ENCODE data around the gene MARCHF2.

The MARCHF2 gene

GRCh38 chr19:8477889-8478288 lies 64.8 kb downstream of the MARCHF2 start:
- FAIRE-seq, result no peak

GRCh38 chr19:8478598-8478997 lies 65.5 kb downstream of the MARCHF2 start:
- no peak for DNase-seq (ENCODE audit: low spot score)
- FAIRE-seq, result no peak

More at GRCh38 chr19:8477889-8478288, 64.8 kb downstream of the MARCHF2 start:
- DNase-seq (ENCODE audit: low spot score), result no peak

- FAIRE-seq (no peak), DNase-seq (ENCODE audit: low spot score) (no peak)
Measured at GRCh38 chr19:8481201-8481600, 68.1 kb downstream of the MARCHF2 start.

GRCh38 chr19:8481616-8482015 lies 68.5 kb downstream of the MARCHF2 start:
- DNase-seq (ENCODE audit: low spot score), result no peak
- no peak for FAIRE-seq

GRCh38 chr19:8482696-8483095 lies 69.6 kb downstream of the MARCHF2 start:
- DNase-seq (ENCODE audit: low spot score) (no peak), FAIRE-seq (no peak)

GRCh38 chr19:8483165-8483564 lies 70.1 kb downstream of the MARCHF2 start:
- FAIRE-seq, result no peak
- no peak for DNase-seq (ENCODE audit: low spot score)

GRCh38 chr19:8484331-8484894 lies 71.3 kb downstream of the MARCHF2 start:
- no peak for DNase-seq (ENCODE audit: low spot score)
- no peak for FAIRE-seq

- DNase-seq (ENCODE audit: low spot score), result no peak
- no peak for FAIRE-seq
Measured at GRCh38 chr19:8485561-8486371, 72.7 kb downstream of the MARCHF2 start.

GRCh38 chr19:8486661-8487136 lies 73.6 kb downstream of the MARCHF2 start:
- DNase-seq (ENCODE audit: low spot score) (no peak), FAIRE-seq (no peak)

GRCh38 chr19:8487137-8487851 lies 74.2 kb downstream of the MARCHF2 start:
- DNase-seq (ENCODE audit: low spot score) (no peak), FAIRE-seq (no peak)

- no peak for DNase-seq (ENCODE audit: low spot score)
- FAIRE-seq, result no peak
Measured at GRCh38 chr19:8488365-8488764, 75.3 kb downstream of the MARCHF2 start.
